GM19372 (cell line): ENCODE results near the gene TEPSIN.

Experiments
- ATAC-seq: cut with Tn5 transposase; IDR thresholded peaks from one replicate; pipeline ENCODE4 v1.9.1; 2021; ENCODE audit warnings: mild to moderate bottlenecking, low read depth, moderate library complexity; ENCODE audit not compliant: unreplicated experiment

TEPSIN gene

GRCh38 chr17:81271226-81271625 lies 32.4 kb upstream of the TEPSIN start:
- no peak for ATAC-seq

DNA sequence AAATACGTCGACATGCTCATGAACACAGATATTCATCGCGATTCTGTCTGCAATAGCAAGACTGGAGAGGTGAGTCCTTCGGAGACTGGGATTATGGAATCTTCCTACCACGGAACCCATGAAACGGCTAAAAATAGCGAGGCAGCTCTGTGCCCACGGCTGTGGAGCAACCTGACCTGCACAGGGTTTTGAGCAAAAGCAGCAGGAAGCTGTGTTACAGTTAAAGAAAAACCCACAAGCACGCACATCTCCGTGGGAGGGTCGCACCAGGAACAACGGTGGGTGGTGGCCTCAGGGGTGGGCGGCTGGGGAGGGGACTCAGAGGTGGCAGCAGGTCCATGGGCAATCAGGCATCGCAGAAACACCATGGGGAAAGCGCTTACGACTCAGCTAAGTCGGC lies 31.4 kb upstream of the TEPSIN start:
- ATAC-seq, result no peak

GRCh38 chr17:81267390-81268067 lies 28.7 kb upstream of the TEPSIN start:
- no peak for ATAC-seq

DNA sequence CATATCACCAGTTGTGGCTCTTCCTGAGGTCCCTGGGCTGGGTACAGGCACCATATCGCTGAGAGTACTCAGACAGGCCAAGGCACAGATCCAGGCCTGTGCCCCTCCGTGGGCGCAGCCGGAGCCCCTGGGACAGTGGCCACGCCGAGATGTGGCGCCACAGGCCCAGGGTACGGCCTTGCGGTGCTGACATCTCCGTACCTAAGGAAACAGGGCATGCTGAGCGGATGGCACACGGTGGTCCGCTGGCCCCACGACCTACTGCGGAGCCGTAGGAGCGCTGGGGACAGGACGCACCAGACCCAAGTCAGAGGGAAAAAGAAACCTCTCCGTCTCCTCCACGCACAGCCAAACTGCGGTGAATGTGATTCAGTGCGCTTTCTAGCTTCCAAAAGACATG lies 26.7 kb upstream of the TEPSIN start:
- no peak for ATAC-seq

GRCh38 chr17:81264640-81265039 lies 25.8 kb upstream of the TEPSIN start:
- no peak for ATAC-seq

DNA sequence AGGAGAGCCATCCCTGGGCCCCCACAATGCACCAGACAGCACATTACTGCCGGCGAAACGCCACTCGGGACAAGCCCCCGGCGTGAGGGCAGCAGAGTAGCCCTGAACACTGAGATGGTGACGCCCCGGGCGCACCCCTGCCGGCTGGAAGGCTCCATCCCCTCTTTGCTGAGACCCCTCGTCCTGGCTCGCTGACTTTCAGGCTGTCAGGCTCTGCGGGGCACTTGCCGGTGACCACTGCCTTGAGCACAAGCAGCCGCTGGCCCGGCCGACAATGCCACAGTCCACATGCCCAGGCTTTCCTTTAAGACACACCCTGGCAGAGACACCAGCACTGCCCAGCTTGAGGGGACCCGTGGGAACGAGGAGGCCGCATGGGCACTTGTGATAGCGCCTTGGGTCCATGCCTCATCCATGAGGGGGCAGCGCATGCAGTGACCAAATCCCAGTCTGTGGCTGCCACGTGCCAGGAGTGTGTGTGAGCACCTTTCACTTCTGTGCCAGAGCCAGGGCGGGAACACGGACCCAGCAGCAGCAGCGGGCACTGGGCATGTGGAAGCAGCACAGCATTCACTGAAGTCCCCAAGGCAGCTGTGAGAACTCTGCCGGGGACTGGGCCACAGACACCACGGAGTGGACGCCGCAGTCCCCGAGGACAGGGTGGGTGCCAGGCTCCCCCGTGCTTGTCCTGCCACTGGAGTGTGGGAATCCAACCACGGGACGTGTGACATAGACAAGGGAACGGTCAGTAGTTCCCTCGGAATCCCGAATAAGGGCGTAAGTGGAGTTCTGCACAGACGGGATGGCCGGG lies 24.7 kb upstream of the TEPSIN start:
- no peak for ATAC-seq

DNA sequence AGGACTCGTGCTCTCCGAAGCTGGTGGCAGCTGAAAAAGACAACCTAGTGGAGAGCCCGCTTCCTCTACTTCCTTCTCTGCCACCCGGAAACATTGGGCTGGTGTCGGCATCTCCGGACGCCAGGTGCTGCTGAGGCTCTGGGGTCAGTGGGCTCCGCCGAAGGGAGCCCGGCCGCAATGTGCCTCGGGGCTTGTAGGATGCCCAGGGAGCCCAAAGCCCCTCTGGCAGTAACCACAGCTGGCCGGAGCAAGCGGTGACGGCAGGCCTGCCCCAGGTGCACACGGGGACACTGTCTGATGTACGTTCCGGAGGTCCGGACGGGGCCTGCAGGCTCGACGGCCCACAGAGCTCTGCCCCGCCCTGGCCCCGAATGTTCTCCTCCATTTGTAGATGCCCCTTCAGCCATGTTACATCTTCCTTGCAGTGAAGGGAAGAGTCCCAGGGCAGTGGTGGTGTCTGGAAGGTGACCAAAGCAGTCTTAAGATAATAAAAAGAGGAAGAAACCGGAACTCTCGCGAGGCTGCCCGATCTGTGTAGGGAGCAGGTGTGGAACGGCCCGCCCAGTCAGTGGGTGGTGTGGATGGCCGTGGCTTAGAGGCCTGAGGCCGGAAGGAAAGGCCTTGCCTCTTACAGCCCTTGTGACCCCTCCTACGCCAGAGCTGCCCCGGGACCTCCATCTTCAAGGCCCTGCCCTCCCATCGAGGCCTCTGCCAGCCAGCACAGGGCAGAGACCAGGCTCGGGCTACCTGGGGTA lies 22.9 kb upstream of the TEPSIN start:
- ATAC-seq, result no peak

GRCh38 chr17:81261096-81261495 lies 22.2 kb upstream of the TEPSIN start:
- ATAC-seq, result no peak

- ATAC-seq, result no peak
Measured at GRCh38 chr17:81260641-81261040, 21.8 kb upstream of the TEPSIN start.

DNA sequence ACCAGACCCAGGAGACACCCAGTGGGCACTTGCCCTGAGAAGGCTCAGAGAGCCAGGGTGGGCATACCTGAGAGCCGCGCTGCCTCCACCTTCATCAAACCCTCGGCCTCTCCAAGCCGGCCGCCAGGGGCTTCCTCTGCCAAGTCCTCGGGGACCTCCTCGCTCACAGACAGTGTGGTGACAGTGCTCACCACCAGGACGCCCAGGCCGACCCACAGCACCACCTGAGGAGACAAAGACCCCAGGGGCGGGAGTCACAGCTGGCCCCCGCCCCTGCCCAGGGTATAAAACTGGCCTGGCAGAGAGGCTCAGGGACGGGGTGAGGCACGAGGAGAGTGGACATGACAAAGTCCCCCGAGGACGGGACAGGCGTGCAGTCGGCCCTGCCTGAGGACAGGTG lies 21.3 kb upstream of the TEPSIN start:
- no peak for ATAC-seq

GRCh38 chr17:81259058-81259605 lies 20.3 kb upstream of the TEPSIN start:
- ATAC-seq, result no peak

GRCh38 chr17:81258292-81258691 lies 19.4 kb upstream of the TEPSIN start:
- ATAC-seq, result no peak

DNA sequence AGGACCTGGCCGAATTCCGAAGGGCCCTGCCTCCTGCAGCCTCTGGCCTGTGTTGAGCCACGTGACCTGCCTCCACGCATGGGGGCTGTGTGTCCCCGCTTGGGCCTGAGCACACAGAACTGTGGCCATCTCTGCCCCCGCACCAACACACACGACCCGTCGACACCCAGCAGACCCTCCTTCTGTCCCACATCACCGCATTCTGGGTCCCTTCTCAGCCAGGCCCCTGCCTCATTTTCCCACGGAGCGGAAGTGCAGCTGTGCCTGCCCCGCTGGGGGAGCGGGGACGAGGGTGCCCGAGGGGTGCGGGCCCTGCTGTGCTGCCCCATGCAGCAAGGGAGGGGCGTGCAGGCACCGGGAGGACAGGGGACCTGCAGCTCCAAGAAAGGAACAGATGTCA lies 18.7 kb upstream of the TEPSIN start:
- no peak for ATAC-seq

GRCh38 chr17:81256616-81257015 lies 17.8 kb upstream of the TEPSIN start:
- no peak for ATAC-seq

DNA sequence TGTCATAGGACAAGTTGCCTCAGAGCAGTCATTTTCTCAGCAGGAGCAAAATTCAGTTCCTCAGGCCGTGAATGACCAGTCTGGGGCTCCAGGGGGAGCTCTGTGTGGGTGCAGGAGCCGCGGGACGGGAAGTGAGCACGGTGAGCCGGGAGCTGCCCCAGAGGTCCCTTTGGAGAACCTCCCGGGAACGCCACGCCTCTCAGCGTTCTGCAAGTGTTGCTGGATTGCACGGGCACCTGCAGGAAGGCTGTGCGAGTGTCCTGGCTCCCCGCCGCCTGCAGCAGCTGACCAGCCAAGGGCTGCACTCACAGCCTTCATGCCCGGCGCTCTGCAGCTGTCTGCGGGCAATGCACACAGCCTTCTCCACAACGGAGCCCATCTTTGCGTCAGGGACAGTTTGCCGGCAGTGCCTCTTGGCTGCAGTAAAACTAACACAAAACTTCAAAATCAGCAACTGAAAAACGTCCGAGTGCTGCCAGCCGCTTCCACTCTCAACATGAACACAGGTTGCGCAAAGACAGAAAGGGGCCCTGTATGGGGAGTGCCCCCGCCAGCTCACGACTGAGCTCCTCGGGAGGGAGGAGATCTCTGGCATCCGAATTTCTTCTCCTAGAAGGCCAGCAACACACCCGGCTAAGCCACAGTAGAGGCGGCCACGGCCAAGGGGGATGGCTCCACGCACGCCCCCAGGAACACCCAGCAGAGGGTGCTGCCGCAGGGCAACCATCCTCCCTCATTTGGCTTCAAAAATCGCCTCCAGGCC lies 16.3 kb upstream of the TEPSIN start:
- no peak for ATAC-seq

- ATAC-seq, result no peak
Measured at GRCh38 chr17:81253358-81254131, 14.7 kb upstream of the TEPSIN start.

GRCh38 chr17:81252987-81253329 lies 14.1 kb upstream of the TEPSIN start:
- no peak for ATAC-seq

- ATAC-seq, result no peak
Measured at GRCh38 chr17:81252326-81252986, 13.6 kb upstream of the TEPSIN start.

DNA sequence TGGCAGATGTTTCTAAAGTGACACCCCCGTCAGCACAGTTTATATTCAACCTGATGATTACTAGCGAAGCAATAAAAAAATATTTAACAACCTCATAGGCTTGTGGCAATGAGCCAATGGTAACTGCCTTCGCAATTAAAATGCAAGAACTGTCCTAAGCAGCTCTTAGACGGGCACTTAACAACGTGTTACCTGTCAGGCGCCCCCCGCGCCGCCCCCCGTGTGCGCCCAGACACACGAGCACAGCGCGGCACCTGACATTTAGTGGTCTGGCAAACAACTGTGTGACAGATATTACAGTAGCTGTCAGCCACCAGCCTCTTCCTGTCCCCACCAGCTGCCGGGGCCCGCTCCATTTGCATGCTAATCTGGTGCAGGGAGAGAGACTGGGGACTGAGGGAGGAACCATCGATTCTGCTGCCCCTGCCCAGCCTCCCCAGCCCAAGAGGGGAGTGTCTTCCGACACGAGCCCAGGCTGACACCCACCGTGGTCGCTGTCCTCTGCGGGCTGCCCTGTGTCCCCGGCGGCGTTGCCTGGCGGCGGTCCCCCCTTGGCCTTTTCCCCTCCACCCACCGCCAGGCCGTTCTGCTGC lies 12.9 kb upstream of the TEPSIN start:
- ATAC-seq, result no peak
